Kidney (tissue), 14 donors: Measurements from ENCODE around the gene UBC. TPM values are rescaled to one million over a fixed set of nuclear protein-coding genes. Genes with fewer than 3 reads are reported as not detected.

ENCODE experiments used
- DNase-seq, 5 donors: peaks; one replicate each; pipeline ENCODE4 v3.0.0-alpha.2; 2013 to 2020
- FAIRE-seq: peaks from 2 replicates; lab custom pipeline; 2012; peaks lifted over from hg19 to GRCh38; lab: Jason Lieb, UNC
- H3K27ac ChIP-seq, 2 donors: one replicate each; pipeline ENCODE4 v1.7.0; 2013; ENCODE audit warnings: low read depth in 2 of 2, low read length in 2 of 2, inconsistent platforms in 1 of 2
- H3K27me3 ChIP-seq: one replicate; pipeline ENCODE4 v1.7.1; 2013; ENCODE audit warnings: low read length, inconsistent platforms; ENCODE audit not compliant: control insufficient read depth, insufficient read depth
- H3K36me3 ChIP-seq, 3 donors: one replicate each; pipeline versions ENCODE4 v1.7.0 to v1.7.1; 2013; ENCODE audit warnings: low read length in 3 of 3, control low read depth in 1 of 3, inconsistent platforms in 1 of 3; ENCODE audit not compliant: insufficient read depth in 3 of 3, control insufficient read depth in 2 of 3
- H3K4me1 ChIP-seq, 3 donors: one replicate each; pipeline versions ENCODE4 v1.7.0 to v1.7.1; 2013; ENCODE audit warnings: low read length in 3 of 3, inconsistent platforms in 1 of 3, low read depth in 1 of 3; ENCODE audit not compliant: control insufficient read depth in 2 of 3, insufficient read depth in 2 of 3
- H3K4me3 ChIP-seq, 3 donors: one replicate each; pipeline versions ENCODE4 v1.7.0 to v1.8.1; 2013; ENCODE audit warnings: low read length in 3 of 3, control low read depth in 1 of 3, inconsistent platforms in 1 of 3
- H3K9ac ChIP-seq, 3 donors: one replicate each; pipeline versions ENCODE4 v1.7.0 to v1.7.1; 2013; ENCODE audit warnings: low read length in 3 of 3, control low read depth in 1 of 3, inconsistent platforms in 1 of 3
- H3K9me3 ChIP-seq, 3 donors: one replicate each; pipeline versions ENCODE4 v1.7.0 to v1.7.1; 2013; ENCODE audit warnings: low read length in 3 of 3, control low read depth in 1 of 3, inconsistent platforms in 1 of 3; ENCODE audit not compliant: control insufficient read depth in 2 of 3, insufficient read depth in 1 of 3
- intact Hi-C: fragments of 100-400 bp; cut with DNase I; formaldehyde crosslinking; loops from one replicate; pipeline ENCODE4 v1.11.1; 2022
- polyA plus RNA-seq: library from polyadenylated mRNA; stranded (reverse); fragments of 350-450 nt; fragmentation: Illumina TruSeq; extraction: RNeasy Lipid Tissue Mini Kit (QIAGEN cat#74804); gene quantifications from one replicate; pipeline ENCODE4 v1.2.3, GENCODE V29; 2014; ENCODE audit warnings: low read depth, low replicate concordance; ENCODE audit not compliant: insufficient read depth
- total RNA-seq: library from RNA; stranded (reverse); fragmentation: NEBNext Ultra II Directional; extraction: Animal tissue kit (Norgen Biotek cat#: 25700); gene quantifications from one replicate; pipeline ENCODE4 v1.2.1, GENCODE V29; 2021
- TF ChIP-seq, protein P1 (sequence below): IDR thresholded peaks from 3 replicates; pipeline ENCODE4 v1.5.1; 2012; ENCODE audit warnings: mild to moderate bottlenecking, moderate library complexity, borderline replicate concordance; ENCODE audit not compliant: insufficient read depth; ENCODE audit errors: extremely low read depth
- donor health status: control.
- donor health status: control.
- donor health status: control.
- donor health status: control.
- donor health status: control.
- donor health status: DM: yes; HTN: yes; CAD: no.
- donor health status: Normal renal cell carcinoma (clear cell type).

Gene UBC
- total and polyA plus RNA-seq, 2 donors from 2014 or later = 952 to 1,132 TPM

DNA sequence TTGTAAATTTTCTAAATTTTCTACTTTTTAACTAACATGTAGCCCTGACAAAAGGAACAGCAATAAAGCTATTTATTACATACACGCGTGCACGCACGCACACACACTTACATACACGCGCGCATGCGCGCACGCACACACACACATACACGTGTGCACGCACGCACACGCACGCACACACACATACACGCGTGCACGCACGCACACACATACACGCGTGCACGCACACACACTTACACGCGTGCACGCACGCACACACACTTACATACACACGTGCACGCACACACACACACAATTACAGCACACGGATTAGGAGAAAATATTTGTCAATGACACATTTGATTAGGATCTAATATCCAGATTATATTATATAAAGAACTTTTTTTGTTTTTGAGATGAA, 46.6 kb upstream of the UBC start:
- intact Hi-C loops = no loop called here
- H3K9me3 ChIP-seq = no peaks in the 10 kb centered on the region
- no peak overlapping the region for H3K27ac ChIP-seq
- no peaks in the 10 kb centered on the region for H3K4me1 ChIP-seq
- no peak overlapping the region for H3K9ac ChIP-seq
- DNase-seq = no peak
- FAIRE-seq = no peak
- H3K27me3 ChIP-seq = no peaks in the 10 kb centered on the region
- TF ChIP-seq, protein P1, sequence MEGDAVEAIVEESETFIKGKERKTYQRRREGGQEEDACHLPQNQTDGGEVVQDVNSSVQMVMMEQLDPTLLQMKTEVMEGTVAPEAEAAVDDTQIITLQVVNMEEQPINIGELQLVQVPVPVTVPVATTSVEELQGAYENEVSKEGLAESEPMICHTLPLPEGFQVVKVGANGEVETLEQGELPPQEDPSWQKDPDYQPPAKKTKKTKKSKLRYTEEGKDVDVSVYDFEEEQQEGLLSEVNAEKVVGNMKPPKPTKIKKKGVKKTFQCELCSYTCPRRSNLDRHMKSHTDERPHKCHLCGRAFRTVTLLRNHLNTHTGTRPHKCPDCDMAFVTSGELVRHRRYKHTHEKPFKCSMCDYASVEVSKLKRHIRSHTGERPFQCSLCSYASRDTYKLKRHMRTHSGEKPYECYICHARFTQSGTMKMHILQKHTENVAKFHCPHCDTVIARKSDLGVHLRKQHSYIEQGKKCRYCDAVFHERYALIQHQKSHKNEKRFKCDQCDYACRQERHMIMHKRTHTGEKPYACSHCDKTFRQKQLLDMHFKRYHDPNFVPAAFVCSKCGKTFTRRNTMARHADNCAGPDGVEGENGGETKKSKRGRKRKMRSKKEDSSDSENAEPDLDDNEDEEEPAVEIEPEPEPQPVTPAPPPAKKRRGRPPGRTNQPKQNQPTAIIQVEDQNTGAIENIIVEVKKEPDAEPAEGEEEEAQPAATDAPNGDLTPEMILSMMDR = no peak
- H3K4me3 ChIP-seq = no peak overlapping the region
- peaks cover 0 to 23% (median 5%) of the 10 kb centered on the region in 3 donors for H3K36me3 ChIP-seq

GRCh38 chr12:124956571-124956970, 42.1 kb upstream of the UBC start:
- H3K9ac ChIP-seq = no peak overlapping the region
- H3K9me3 ChIP-seq = no peaks in the 10 kb centered on the region
- peaks cover 0 to 11% (median 5%) of the 10 kb centered on the region in 3 donors for H3K36me3 ChIP-seq
- no peaks in the 10 kb centered on the region for H3K4me1 ChIP-seq
- FAIRE-seq (no peak), DNase-seq (no peak)
- no peaks in the 10 kb centered on the region for H3K27me3 ChIP-seq
- no peak overlapping the region for H3K27ac ChIP-seq
- intact Hi-C loops = no loop called here
- no peak overlapping the region for H3K4me3 ChIP-seq
- TF ChIP-seq, protein P1 = no peak

DNA sequence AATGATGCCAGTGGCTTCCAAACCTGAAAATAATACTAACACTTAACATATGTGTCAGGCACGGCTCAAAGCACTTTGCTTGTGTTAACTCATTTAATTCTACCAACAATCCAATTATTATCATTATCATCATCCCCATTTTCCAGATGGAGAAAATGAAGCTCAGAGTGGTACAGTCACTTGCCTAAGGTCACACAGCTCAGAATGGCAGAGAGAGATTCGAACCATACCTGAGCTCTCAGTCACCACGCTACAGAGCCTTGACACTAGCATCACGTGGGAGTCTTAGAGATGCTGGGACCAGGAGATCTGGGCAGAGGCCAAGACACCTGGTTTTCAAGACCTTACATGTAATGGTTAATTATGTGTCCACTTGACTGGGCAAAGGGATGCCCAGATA, 40.3 kb upstream of the UBC start:
- no peak for DNase-seq
- Histone ChIP-seq H3K27me3 (no peaks in the 10 kb centered on the region), H3K27ac (no peak overlapping the region), H3K4me3 (no peak overlapping the region), H3K36me3 (peaks cover 0 to 7% (median 4%) of the 10 kb centered on the region in 3 donors), H3K9ac (no peak overlapping the region), H3K4me1 (no peaks in the 10 kb centered on the region), H3K9me3 (no peaks in the 10 kb centered on the region)
- intact Hi-C loops = no loop called here
- FAIRE-seq = no peak
- TF ChIP-seq, protein P1 = no peak
